Measurements from ENCODE around the gene PCCA. TPM values are rescaled to one million over a fixed set of nuclear protein-coding genes. Genes with fewer than 3 reads are reported as not detected.

Gene PCCA
- total RNA-seq, 4 donors from 2014 or later, result 33.8 to 40.3 (median 39.0) TPM

GRCh38 chr13:100305398-100305797 is 216.5 kb downstream of the PCCA start:
- TF ChIP-seq POLR2AphosphoS5 (IDR thresholded peaks at IDR 0.05), result no peak
- no peak for TF ChIP-seq EP300 (IDR thresholded peaks at IDR 0.05)
- no peak for TF ChIP-seq CTCF (IDR thresholded peaks at IDR 0.05)
- no peak for TF ChIP-seq POLR2A (IDR thresholded peaks at IDR 0.05; ENCODE audit: low read depth)
- Histone ChIP-seq H3K4me3 (no peak overlapping the region), H3K27me3 (no peaks in the 10 kb centered on the region), H3K36me3 (peaks cover 0 to 15% (median 0%) of the 10 kb centered on the region in 4 donors), H3K4me1 (no peaks in the 10 kb centered on the region), H3K27ac (replicated peaks in 1 of 4) (no peak overlapping the region), H3K9me3 (no peaks in the 10 kb centered on the region)
- intact Hi-C loops (cut with DNase I), result no loop called here
- 81% methylated on average over 2 of the region's 2 CpGs for WGBS
- DNase-seq (ENCODE audit: extremely low spot score), result no peak

GRCh38 chr13:100306030-100306429 is 217.1 kb downstream of the PCCA start:
- Histone ChIP-seq H3K27ac (replicated peaks in 1 of 4) (no peak overlapping the region), H3K27me3 (no peaks in the 10 kb centered on the region), H3K4me3 (no peak overlapping the region), H3K36me3 (peaks cover 0 to 18% (median 0%) of the 10 kb centered on the region in 4 donors), H3K9me3 (no peaks in the 10 kb centered on the region), H3K4me1 (no peaks in the 10 kb centered on the region)
- intact Hi-C loops (cut with DNase I), result no loop called here
- WGBS, result 82% methylated on average over 4 of the region's 4 CpGs
- DNase-seq (ENCODE audit: extremely low spot score), result no peak
- no peak for TF ChIP-seq POLR2A (IDR thresholded peaks at IDR 0.05; ENCODE audit: low read depth)
- TF ChIP-seq CTCF (IDR thresholded peaks at IDR 0.05), result no peak
- TF ChIP-seq POLR2AphosphoS5 (IDR thresholded peaks at IDR 0.05), result no peak
- no peak for TF ChIP-seq EP300 (IDR thresholded peaks at IDR 0.05)

- Histone ChIP-seq H3K27me3 (no peaks in the 10 kb centered on the region), H3K36me3 (peaks cover 0 to 23% (median 0%) of the 10 kb centered on the region in 4 donors), H3K4me1 (no peaks in the 10 kb centered on the region), H3K4me3 (no peak overlapping the region), H3K9me3 (no peaks in the 10 kb centered on the region), H3K27ac (replicated peaks in 1 of 4) (no peak overlapping the region)
- DNase-seq (ENCODE audit: extremely low spot score), result no peak
- intact Hi-C loops (cut with DNase I), result no loop called here
- TF ChIP-seq POLR2A (IDR thresholded peaks at IDR 0.05; ENCODE audit: low read depth) (no peak), POLR2AphosphoS5 (IDR thresholded peaks at IDR 0.05) (no peak), CTCF (IDR thresholded peaks at IDR 0.05) (no peak), EP300 (IDR thresholded peaks at IDR 0.05) (no peak)
- WGBS, result 72% methylated on average over 5 of the region's 5 CpGs
These were observed 217.6 kb downstream of the PCCA start for GRCh38 chr13:100306434-100306999.

- 100% methylated on average over 2 of the region's 2 CpGs for WGBS
- Histone ChIP-seq H3K4me1 (no peaks in the 10 kb centered on the region), H3K27me3 (no peaks in the 10 kb centered on the region), H3K27ac (replicated peaks in 1 of 4) (no peak overlapping the region), H3K36me3 (peaks cover 0 to 48% (median 9%) of the 10 kb centered on the region in 4 donors), H3K9me3 (no peaks in the 10 kb centered on the region), H3K4me3 (no peak overlapping the region)
- no peak for DNase-seq (ENCODE audit: extremely low spot score)
- no peak for TF ChIP-seq POLR2AphosphoS5 (IDR thresholded peaks at IDR 0.05)
- no peak for TF ChIP-seq POLR2A (IDR thresholded peaks at IDR 0.05; ENCODE audit: low read depth)
- no peak for TF ChIP-seq EP300 (IDR thresholded peaks at IDR 0.05)
- TF ChIP-seq CTCF (IDR thresholded peaks at IDR 0.05), result no peak
- intact Hi-C loops (cut with DNase I), result no loop called here
These were observed 225.4 kb downstream of the PCCA start for GRCh38 chr13:100314132-100314910.

All from esophagus muscularis mucosa (tissue), 4 donors.